D721Med (cell line): ENCODE data around the gene ARGLU1.

Experiments used
- DNase-seq: peaks from one replicate; pipeline ENCODE4 v3.0.0; 2011; ENCODE audit warnings: low spot score; ENCODE audit not compliant: insufficient read length
- FAIRE-seq: peaks from 2 replicates; lab custom pipeline; 2011; peaks lifted over from hg19 to GRCh38; lab: Jason Lieb, UNC
- CTCF ChIP-seq: IDR thresholded peaks from 2 replicates; pipeline ENCODE4 v1.5.1; 2012; ENCODE audit warnings: mild to moderate bottlenecking, control low read depth; ENCODE audit not compliant: insufficient read depth; ENCODE audit errors: missing control alignments

ARGLU1 gene

DNA sequence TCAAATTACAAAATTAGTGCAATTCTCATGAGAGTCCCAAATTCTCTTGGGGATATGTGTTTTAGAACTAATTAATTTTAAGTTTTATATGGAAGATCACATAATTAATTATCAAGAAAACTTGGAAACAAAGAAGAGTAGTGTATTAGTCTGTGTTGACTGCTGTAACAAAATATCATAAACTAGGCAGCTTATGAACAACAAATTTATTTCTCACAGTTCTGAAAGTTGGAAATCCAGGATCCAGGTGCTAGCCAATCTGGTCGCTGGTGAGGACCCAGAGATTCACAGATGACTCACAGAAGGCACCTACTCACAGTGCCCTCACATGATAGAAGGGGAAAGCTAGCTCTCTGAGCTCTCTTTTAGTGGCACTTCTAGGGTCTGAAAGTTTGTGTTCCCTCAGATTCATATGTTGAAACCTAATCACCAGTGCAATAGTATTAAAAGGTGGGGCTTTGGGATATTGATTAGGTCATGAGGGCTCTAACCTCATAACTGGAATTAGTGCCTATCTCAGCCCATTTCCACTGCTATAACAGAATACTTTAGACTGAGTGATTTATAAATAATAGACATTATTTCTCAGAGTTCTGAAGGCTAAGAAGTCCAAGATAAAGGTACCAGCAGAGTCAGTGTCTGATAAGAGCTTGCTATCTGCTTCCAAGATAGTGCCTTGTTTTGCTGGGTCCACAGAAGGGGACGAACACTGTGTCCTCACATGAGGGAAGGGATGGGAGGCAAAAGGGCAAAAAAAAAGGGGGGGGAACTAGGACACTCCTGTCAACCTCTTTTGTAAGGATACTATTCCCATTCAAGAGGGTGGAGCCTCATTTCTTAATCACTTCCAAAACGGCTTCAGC is 1.5 kb upstream of the ARGLU1 start:
- no peak for FAIRE-seq
- TF ChIP-seq CTCF = no peak

DNA sequence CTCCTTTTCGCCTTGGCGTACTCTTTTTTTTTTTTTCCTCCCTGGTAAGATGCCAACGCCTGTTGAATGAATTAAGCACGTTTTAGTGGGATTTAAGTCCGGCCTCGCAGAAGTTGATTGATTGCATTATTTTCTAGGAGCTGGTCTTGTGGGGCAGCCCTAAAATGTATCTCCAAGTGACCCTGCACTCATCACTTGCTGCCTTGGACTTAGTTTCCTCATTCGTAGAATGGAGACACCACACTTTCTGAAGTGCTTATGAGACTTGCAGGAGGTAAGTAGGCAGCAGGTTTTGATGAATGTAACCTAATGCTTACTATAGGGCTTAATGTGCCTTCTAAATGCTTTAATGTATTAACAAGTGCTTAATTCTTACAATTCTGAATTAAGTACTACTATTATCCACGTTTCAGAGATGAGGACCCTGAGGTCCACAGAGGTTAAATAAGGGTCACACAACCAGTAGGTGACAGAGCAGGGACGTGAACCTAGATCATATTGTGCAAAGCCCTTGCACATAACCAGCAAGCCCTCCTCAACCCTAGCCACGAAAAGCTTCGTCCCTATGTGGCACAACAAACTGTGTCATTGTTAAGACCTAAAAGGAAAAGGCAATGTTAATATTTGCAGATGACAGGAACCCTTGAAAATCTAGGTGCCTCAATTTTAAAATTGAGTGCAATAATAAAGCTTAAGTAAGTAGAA is 514 bp upstream of the ARGLU1 start:
- DNase-seq = no peak
- no peak for TF ChIP-seq CTCF
- no peak for FAIRE-seq

More for the DNA sequence above, 1.5 kb upstream of the ARGLU1 start:
- no peak for DNase-seq

GRCh38 chr13:106566641-106567473 is 1.1 kb downstream of the ARGLU1 start:
- TF ChIP-seq CTCF = no peak
- no peak for DNase-seq

DNA sequence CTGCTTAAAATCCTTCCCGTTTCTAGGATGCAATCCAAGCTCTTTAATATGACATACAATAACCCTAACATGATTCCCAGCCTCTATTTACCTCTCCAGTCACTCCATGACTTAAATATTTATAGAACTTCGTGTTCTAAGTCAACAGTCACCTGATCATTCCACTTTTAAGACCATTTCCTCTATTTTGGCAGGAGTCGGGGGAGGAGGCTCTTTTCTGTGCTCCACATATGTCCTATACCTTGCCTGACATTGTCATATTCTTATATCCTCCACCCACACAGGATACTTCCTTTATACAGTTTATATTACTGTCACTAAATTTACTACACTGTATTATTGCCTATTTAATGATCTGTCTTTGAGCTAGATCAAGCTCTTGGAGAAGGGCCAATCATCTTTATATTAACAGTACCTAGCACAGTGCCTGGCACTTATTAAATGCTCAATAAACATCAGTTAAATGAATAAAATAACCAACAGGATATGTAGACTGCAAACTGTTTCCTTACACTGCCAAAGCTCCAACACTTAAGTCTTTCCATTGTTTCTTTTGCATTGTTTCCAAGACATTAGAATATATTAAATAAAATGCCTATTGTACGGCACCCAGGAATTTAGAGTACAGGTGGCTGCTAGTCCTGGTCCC is 2.7 kb downstream of the ARGLU1 start:
- FAIRE-seq = no peak
- no peak for DNase-seq
- TF ChIP-seq CTCF = no peak

More at GRCh38 chr13:106566641-106567473, 1.1 kb downstream of the ARGLU1 start:
- no peak for FAIRE-seq

DNA sequence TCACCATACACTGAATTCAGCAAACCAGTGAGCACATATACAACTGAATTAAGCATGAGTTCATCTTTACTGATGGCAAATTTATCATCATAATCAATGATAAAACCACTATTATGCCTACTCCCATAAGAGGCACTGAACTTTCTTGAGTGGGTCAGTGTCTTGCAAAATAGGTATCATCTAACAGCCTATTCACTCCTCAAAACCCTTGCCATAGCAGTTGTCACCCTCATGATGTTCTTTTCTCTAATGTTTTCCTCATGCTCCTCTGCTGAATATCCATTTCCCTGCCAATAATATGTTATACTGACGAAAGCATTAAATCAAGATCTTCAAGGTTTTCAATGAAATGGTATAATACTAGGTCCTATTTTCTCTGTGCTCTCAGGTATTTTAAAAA is 5.6 kb downstream of the ARGLU1 start:
- no peak for FAIRE-seq
- DNase-seq = no peak
- no peak for TF ChIP-seq CTCF

DNA sequence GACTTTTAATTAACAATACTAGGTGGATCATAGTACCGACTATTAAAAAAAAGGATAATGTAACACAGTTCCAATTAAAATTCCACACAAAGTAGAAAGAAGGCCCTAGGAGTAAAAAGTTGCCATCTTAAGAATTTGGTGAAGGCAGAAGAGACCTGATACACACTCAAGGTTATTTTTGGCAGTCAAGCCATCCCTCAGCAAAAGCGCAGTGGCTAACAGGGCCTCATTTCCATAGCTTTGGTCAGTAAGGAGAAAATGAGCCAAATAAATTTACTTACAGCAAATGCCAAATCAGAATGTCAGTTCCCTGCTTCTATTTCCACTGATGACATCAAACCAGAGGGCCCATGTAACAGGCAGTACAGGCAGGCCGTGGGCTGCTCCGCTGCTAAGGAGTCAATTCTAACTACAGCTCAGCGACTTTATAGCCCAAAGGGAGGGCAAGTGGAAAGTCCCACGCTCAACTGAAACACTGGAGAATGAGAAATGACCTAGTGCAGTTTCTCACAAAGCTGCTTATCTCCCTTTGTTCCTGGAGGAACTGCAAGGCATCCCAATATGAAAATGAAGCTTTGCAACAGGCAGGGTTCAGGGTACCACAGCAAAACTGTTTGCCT is 6.3 kb downstream of the ARGLU1 start:
- DNase-seq (no peak), FAIRE-seq (no peak)
- no peak for TF ChIP-seq CTCF
